ENCODE results near the gene HMGCL.

Gene HMGCL

GRCh38 chr1:23845163-23845562 is 19.9 kb upstream of the HMGCL start:
- Histone ChIP-seq H3K27ac (ENCODE audit: low read depth, low read length, poor library complexity, severe bottlenecking) (no peak overlapping the region), H3K9ac (ENCODE audit: low read length) (no peak overlapping the region)

GRCh38 chr1:23843644-23844043 is 18.4 kb upstream of the HMGCL start:
- H3K9ac ChIP-seq (ENCODE audit: low read length) = no peak overlapping the region
- peaks cover 4% of the 10 kb centered on the region for H3K4me1 ChIP-seq (ENCODE audit: insufficient read depth, low read length, severe bottlenecking)
- H4K20me1 ChIP-seq (ENCODE audit: insufficient read depth, low read length) = no peaks in the 10 kb centered on the region
- no peaks in the 10 kb centered on the region; the same call in 1 of the 2 replicates for H3K9me3 ChIP-seq (ENCODE audit: low read length)
- H3K36me3 ChIP-seq (ENCODE audit: insufficient read depth, low read length) = peaks cover 40% of the 10 kb centered on the region
- H3K4me2 ChIP-seq (ENCODE audit: low read length) = no peak overlapping the region
- H3K9me2 ChIP-seq (ENCODE audit: low read depth, low read length) = no peaks in the 10 kb centered on the region
- no peaks in the 10 kb centered on the region for H3K27me3 ChIP-seq (ENCODE audit: insufficient read depth, low read length)
- no peak overlapping the region for H3K27ac ChIP-seq (ENCODE audit: low read depth, low read length, poor library complexity, severe bottlenecking)
- H3K4me3 ChIP-seq (ENCODE audit: low read depth, low read length, poor library complexity, severe bottlenecking) = no peak overlapping the region
- no peak overlapping the region for H2AFZ ChIP-seq (ENCODE audit: low read length)
- H3K79me2 ChIP-seq (ENCODE audit: insufficient read depth, low read length) = no peaks in the 10 kb centered on the region
- TF ChIP-seq CTCF (IDR thresholded peaks at IDR 0.05; ENCODE audit: low read length) (no peak), EZH2 (IDR thresholded peaks at IDR 0.05; ENCODE audit: borderline replicate concordance, low read length) (no peak)
- H3F3A ChIP-seq (ENCODE audit: insufficient read depth, low read length) = no peaks in the 10 kb centered on the region

More at GRCh38 chr1:23845163-23845562, 19.9 kb upstream of the HMGCL start:
- no peak overlapping the region for H2AFZ ChIP-seq (ENCODE audit: low read length)
- no peak overlapping the region for H3K4me2 ChIP-seq (ENCODE audit: low read length)
- no peak for TF ChIP-seq CTCF (IDR thresholded peaks at IDR 0.05; ENCODE audit: low read length)
- TF ChIP-seq EZH2 (IDR thresholded peaks at IDR 0.05; ENCODE audit: borderline replicate concordance, low read length) = no peak
- no peaks in the 10 kb centered on the region for H3K27me3 ChIP-seq (ENCODE audit: insufficient read depth, low read length)
- H4K20me1 ChIP-seq (ENCODE audit: insufficient read depth, low read length) = no peaks in the 10 kb centered on the region
- peaks cover 52% of the 10 kb centered on the region for H3K36me3 ChIP-seq (ENCODE audit: insufficient read depth, low read length)
- no peaks in the 10 kb centered on the region for H3K9me2 ChIP-seq (ENCODE audit: low read depth, low read length)
- H3K9me3 ChIP-seq (ENCODE audit: low read length) = no peaks in the 10 kb centered on the region; the same call in 1 of the 2 replicates
- H3F3A ChIP-seq (ENCODE audit: insufficient read depth, low read length) = no peaks in the 10 kb centered on the region
- H3K79me2 ChIP-seq (ENCODE audit: insufficient read depth, low read length) = no peaks in the 10 kb centered on the region
- H3K4me1 ChIP-seq (ENCODE audit: insufficient read depth, low read length, severe bottlenecking) = no peaks in the 10 kb centered on the region
- H3K4me3 ChIP-seq (ENCODE audit: low read depth, low read length, poor library complexity, severe bottlenecking) = no peak overlapping the region

- Histone ChIP-seq H3K4me2 (ENCODE audit: low read length) (peak overlapping the region; percentile 57), H3K27ac (ENCODE audit: low read depth, low read length, poor library complexity, severe bottlenecking) (peak overlapping the region; percentile 27)
Measured at GRCh38 chr1:23838401-23838866, 13.2 kb upstream of the HMGCL start.

More at GRCh38 chr1:23838401-23838866, 13.2 kb upstream of the HMGCL start:
- Histone ChIP-seq H3K36me3 (ENCODE audit: insufficient read depth, low read length) (no peaks in the 10 kb centered on the region), H3F3A (ENCODE audit: insufficient read depth, low read length) (no peaks in the 10 kb centered on the region), H3K4me1 (ENCODE audit: insufficient read depth, low read length, severe bottlenecking) (peaks cover 20% of the 10 kb centered on the region), H4K20me1 (ENCODE audit: insufficient read depth, low read length) (no peaks in the 10 kb centered on the region), H3K27me3 (ENCODE audit: insufficient read depth, low read length) (no peaks in the 10 kb centered on the region), H3K9me2 (ENCODE audit: low read depth, low read length) (no peaks in the 10 kb centered on the region), H3K9me3 (ENCODE audit: low read length) (no peaks in the 10 kb centered on the region), H3K9ac (ENCODE audit: low read length) (peak overlapping the region; percentile 42), H3K79me2 (ENCODE audit: insufficient read depth, low read length) (no peaks in the 10 kb centered on the region), H3K4me3 (ENCODE audit: low read depth, low read length, poor library complexity, severe bottlenecking) (peak overlapping the region; percentile 48), H2AFZ (ENCODE audit: low read length) (peak overlapping the region; percentile 20; the same call in 1 of the 2 replicates)
- TF ChIP-seq EZH2 (IDR thresholded peaks at IDR 0.05; ENCODE audit: borderline replicate concordance, low read length) (no peak), CTCF (IDR thresholded peaks at IDR 0.05; ENCODE audit: low read length) (0 out of 2 replicates have a peak, but pooled peaks have one; percentile 5)
